GM23248 (cell line): ENCODE data around the gene ERCC8.

Experiments used
- EZH2 ChIP-seq: fragments of 200-600 bp; sonication (generic); IDR thresholded peaks from 2 replicates; pipeline ENCODE4 v1.6.1; 2018; ENCODE audit warnings: antibody characterized with exemption, mild to moderate bottlenecking; ENCODE audit not compliant: insufficient read depth, poor library complexity, severe bottlenecking
- EZH2phosphoT487 ChIP-seq: fragments of 200-600 bp; sonication (generic); IDR thresholded peaks from 2 replicates; pipeline ENCODE4 v1.6.1; 2018; ENCODE audit warnings: antibody characterized with exemption, moderate library complexity, mild to moderate bottlenecking, low read depth; ENCODE audit not compliant: insufficient read depth

DNA sequence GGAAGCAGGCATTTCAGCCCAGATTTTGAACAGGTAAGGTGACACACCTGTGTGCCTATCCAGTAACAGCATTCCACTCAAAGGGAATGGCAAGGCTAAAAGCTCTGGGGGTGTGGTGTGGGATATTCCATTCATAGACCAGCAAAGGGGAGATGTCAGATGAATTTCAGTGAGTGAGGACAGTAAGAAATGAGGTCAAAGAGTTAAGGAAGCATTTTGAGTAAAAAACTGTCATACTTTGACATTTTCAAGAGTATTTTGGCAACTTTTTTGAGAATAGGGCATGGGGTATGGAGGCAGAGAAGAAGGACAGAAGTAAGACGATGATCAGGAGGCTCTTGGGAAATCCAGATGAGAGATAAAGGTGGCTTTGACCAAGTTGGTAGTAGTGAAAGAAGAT is 98.6 kb downstream of the ERCC8 start:
- TF ChIP-seq EZH2phosphoT487, result no peak
- no peak for TF ChIP-seq EZH2
